PFSK-1 (cell line): ENCODE measurements around the gene JMJD1C.

ENCODE experiments used
- FOXP2 ChIP-seq: optimal IDR thresholded peaks from 2 replicates; pipeline ENCODE3; 2011; ENCODE audit warnings: borderline replicate concordance, control low read depth, inconsistent platforms; ENCODE audit not compliant: insufficient read depth; ENCODE audit errors: extremely low read length, extremely low read depth
- POLR2AphosphoS5 ChIP-seq: IDR thresholded peaks from 2 replicates; pipeline ENCODE4 v1.6.1; 2012; ENCODE audit warnings: low read depth, mild to moderate bottlenecking, control low read depth, low read length, moderate library complexity
- REST ChIP-seq, 2 experiments: IDR thresholded peaks; 2 replicates each; pipeline versions ENCODE4 v1.6.1 to v1.8.0; 2011 to 2012; ENCODE audit warnings: low read depth in 2 of 2, low read length in 2 of 2, control low read depth in 1 of 2, inconsistent platforms in 1 of 2, mild to moderate bottlenecking in 1 of 2, moderate library complexity in 1 of 2; ENCODE audit not compliant: insufficient read depth in 1 of 2
- SIN3A ChIP-seq: IDR thresholded peaks from 2 replicates; pipeline ENCODE4 v1.6.1; 2012; ENCODE audit warnings: mild to moderate bottlenecking, low read length, moderate library complexity, borderline replicate concordance; ENCODE audit not compliant: insufficient read depth
- TAF1 ChIP-seq: IDR thresholded peaks from 2 replicates; pipeline ENCODE4 v1.6.1; 2012; ENCODE audit warnings: low read length, control low read depth, borderline replicate concordance; ENCODE audit not compliant: insufficient read depth

JMJD1C gene

GRCh38 chr10:63313066-63313717, 152.6 kb downstream of the JMJD1C start:
- TF ChIP-seq TAF1 (no peak), FOXP2 (no peak), POLR2AphosphoS5 (no peak), SIN3A (no peak), REST (IDR thresholded peaks at IDR 0.05; ENCODE audit: insufficient read depth in 1 of 2, low read depth in 2 of 2, low read length in 2 of 2) (no peak)

- TF ChIP-seq REST (IDR thresholded peaks at IDR 0.05; ENCODE audit: insufficient read depth in 1 of 2, low read depth in 2 of 2, low read length in 2 of 2): no peak
- TF ChIP-seq FOXP2: no peak
- TF ChIP-seq TAF1: no peak
- TF ChIP-seq POLR2AphosphoS5: no peak
- TF ChIP-seq SIN3A: no peak
Observed at GRCh38 chr10:63308628-63309027, 157.1 kb downstream of the JMJD1C start.

GRCh38 chr10:63304146-63304545, 161.6 kb downstream of the JMJD1C start:
- TF ChIP-seq FOXP2 (no peak), POLR2AphosphoS5 (no peak), REST (IDR thresholded peaks at IDR 0.05; ENCODE audit: insufficient read depth in 1 of 2, low read depth in 2 of 2, low read length in 2 of 2) (no peak), SIN3A (no peak), TAF1 (no peak)

GRCh38 chr10:63300801-63301200, 165.0 kb downstream of the JMJD1C start:
- TF ChIP-seq SIN3A: no peak
- TF ChIP-seq REST (IDR thresholded peaks at IDR 0.05; ENCODE audit: insufficient read depth in 1 of 2, low read depth in 2 of 2, low read length in 2 of 2): no peak
- no peak for TF ChIP-seq TAF1
- TF ChIP-seq FOXP2: no peak
- no peak for TF ChIP-seq POLR2AphosphoS5
